SK-N-SH (cell line): ENCODE measurements around the gene TANK. TPM values are rescaled to one million over a fixed set of nuclear protein-coding genes. Genes with fewer than 3 reads are reported as not detected.
"Not testable (repeated sequence)": the region's sequence is repeated elsewhere in the genome, so short reads cannot be mapped to it uniquely, and the experiment has no call there.

Source experiments
- CTCF ChIA-PET: fragments of 300-600, 350-600 bp; formaldehyde crosslinking; extraction: SDS; loops from one replicate; lab custom pipeline; 2021; lab: Yijun Ruan, JAX
- POLR2A ChIA-PET: fragments of 350-600 bp; sonication (Branson Sonifier 250); formaldehyde crosslinking; extraction: SDS; loops from one replicate; lab custom pipeline; 2020; ENCODE audit warnings: antibody characterized with exemption, inconsistent platforms; lab: Yijun Ruan, JAX
- DNase-seq: peaks from one replicate; pipeline ENCODE4 v3.0.0; 2012
- H2AFZ ChIP-seq: fragments of 200-600 bp; sonication (generic); 2 replicates; pipeline ENCODE4 v1.8.1; 2016; ENCODE audit warnings: antibody characterized with exemption, mild to moderate bottlenecking, low read depth
- H3F3A ChIP-seq: fragments of 200-600 bp; sonication (generic); replicated peaks from 2 replicates; pipeline ENCODE3; 2016; ENCODE audit warnings: antibody characterized with exemption, mild to moderate bottlenecking; ENCODE audit not compliant: insufficient read depth
- H3K27ac ChIP-seq, 2 experiments: fragments of 200-500 bp in 1 of 2; fragments of 200-600 bp in 1 of 2; sonication (Bioruptor generic) in 1 of 2; sonication (generic), shearing (Covaris generic) in 1 of 2; 2 replicates each; pipeline versions ENCODE4 v1.5.1 to v1.6.1; 2014 to 2016; ENCODE audit warnings: low read depth in 2 of 2, inconsistent platforms in 1 of 2, low read length in 1 of 2, mild to moderate bottlenecking in 1 of 2, mixed read lengths in 1 of 2
- H3K27me3 ChIP-seq: fragments of 200-600 bp; sonication (generic), shearing (Covaris generic); 2 replicates; pipeline ENCODE4 v1.6.1; 2016; ENCODE audit warnings: mixed run types; ENCODE audit not compliant: insufficient read depth
- H3K36me3 ChIP-seq, 2 experiments: fragments of 200-500 bp in 1 of 2; fragments of 200-600 bp in 1 of 2; sonication (Bioruptor generic) in 1 of 2; sonication (generic) in 1 of 2; replicated peaks in 1 of 2; 2 replicates each; pipeline versions ENCODE3 to v1.5.1; 2014 to 2016; ENCODE audit warnings: low read length in 1 of 2, mild to moderate bottlenecking in 1 of 2; ENCODE audit not compliant: insufficient read depth in 2 of 2, control insufficient read depth in 1 of 2
- H3K4me1 ChIP-seq, 2 experiments: fragments of 200-500 bp in 1 of 2; fragments of 200-600 bp in 1 of 2; sonication (Bioruptor generic) in 1 of 2; sonication (generic), shearing (Covaris generic) in 1 of 2; 2 replicates each; pipeline versions ENCODE4 v1.5.1 to v1.6.1; 2014 to 2016; ENCODE audit warnings: low read depth in 1 of 2, low read length in 1 of 2, mixed run types in 1 of 2; ENCODE audit not compliant: insufficient read depth in 2 of 2, control insufficient read depth in 1 of 2
- H3K4me2 ChIP-seq: fragments of 200-600 bp; sonication (generic), shearing (Covaris generic); 2 replicates; pipeline ENCODE4 v1.6.1; 2017; ENCODE audit warnings: mixed run types
- H3K4me3 ChIP-seq, 2 experiments: fragments of 200-500 bp in 1 of 2; fragments of 200-600 bp in 1 of 2; sonication (Bioruptor generic) in 1 of 2; sonication (generic), shearing (Covaris generic) in 1 of 2; 2 replicates each; pipeline versions ENCODE4 v1.5.1 to v1.8.1; 2014 to 2016; ENCODE audit warnings: low read depth in 2 of 2, inconsistent platforms in 1 of 2, low read length in 1 of 2, mild to moderate bottlenecking in 1 of 2, mixed read lengths in 1 of 2, moderate library complexity in 1 of 2
- H3K79me2 ChIP-seq: fragments of 200-600 bp; sonication (generic); 2 replicates; pipeline ENCODE4 v1.8.1; 2017; ENCODE audit warnings: mild to moderate bottlenecking; ENCODE audit not compliant: insufficient read depth
- H3K9ac ChIP-seq: fragments of 200-600 bp; sonication (generic); 2 replicates; pipeline ENCODE4 v1.6.1; 2017; ENCODE audit warnings: mixed run types
- H3K9me2 ChIP-seq: fragments of 200-600 bp; sonication (generic); 2 replicates; pipeline ENCODE4 v1.6.1; 2017; ENCODE audit warnings: mixed run types
- H3K9me3 ChIP-seq: fragments of 200-600 bp; sonication (generic); 2 replicates; pipeline ENCODE4 v1.6.1; 2017; ENCODE audit warnings: mixed run types, mild to moderate bottlenecking, moderate library complexity
- H4K20me1 ChIP-seq: fragments of 200-600 bp; sonication (generic); 2 replicates; pipeline ENCODE4 v1.6.1; 2017; ENCODE audit warnings: mild to moderate bottlenecking, mixed run types; ENCODE audit not compliant: insufficient read depth
- CHD2 ChIP-seq: fragments of 150-350 bp; IDR thresholded peaks from 2 replicates; pipeline ENCODE4 v1.6.1; 2018; ENCODE audit warnings: low read length; ENCODE audit not compliant: partially characterized antibody
- CTCF ChIP-seq: fragments of 200-600 bp; sonication (generic); IDR thresholded peaks from 2 replicates; pipeline ENCODE4 v1.6.1; 2017; ENCODE audit warnings: antibody characterized with exemption, mild to moderate bottlenecking, moderate library complexity
- ELF1 ChIP-seq: IDR thresholded peaks from 2 replicates; pipeline ENCODE4 v1.4.0; 2012
- EZH2phosphoT487 ChIP-seq: fragments of 200-600 bp; sonication (generic); IDR thresholded peaks from 2 replicates; pipeline ENCODE4 v1.6.1; 2017; ENCODE audit warnings: low read depth, mixed run types, mild to moderate bottlenecking, antibody characterized with exemption, moderate library complexity, borderline replicate concordance
- FOSL2 ChIP-seq: IDR thresholded peaks from 2 replicates; pipeline ENCODE4 v1.4.0; 2012; ENCODE audit warnings: low read depth, mild to moderate bottlenecking, moderate library complexity, borderline replicate concordance
- FOXJ3 ChIP-seq: sonication (generic); formaldehyde crosslinking; IDR thresholded peaks from 2 replicates; pipeline ENCODE4 v1.5.1; 2020; ENCODE audit warnings: mild to moderate bottlenecking, missing genetic modification reagents
- FOXM1 ChIP-seq: IDR thresholded peaks from 2 replicates; pipeline ENCODE4 v1.4.0; 2012; ENCODE audit warnings: low read depth, mild to moderate bottlenecking
- GATA2 ChIP-seq: sonication (generic); formaldehyde crosslinking; IDR thresholded peaks from 2 replicates; pipeline ENCODE4 v1.5.0; 2020; ENCODE audit warnings: mild to moderate bottlenecking, missing genetic modification reagents
- IRF3 ChIP-seq: fragments of 150-350 bp; IDR thresholded peaks from 2 replicates; pipeline ENCODE4 v1.6.1; 2016; ENCODE audit warnings: mild to moderate bottlenecking, low read depth, low read length
- MEF2A ChIP-seq: IDR thresholded peaks from 2 replicates; pipeline ENCODE4 v1.4.0; 2012; ENCODE audit warnings: low read depth, borderline replicate concordance
- MXI1 ChIP-seq: IDR thresholded peaks from 2 replicates; pipeline ENCODE4 v1.6.1; 2012; ENCODE audit warnings: mild to moderate bottlenecking, low read depth, low read length, improper control_type of control experiment
- NFIC ChIP-seq: IDR thresholded peaks from 2 replicates; pipeline ENCODE4 v1.4.0; 2012; ENCODE audit warnings: borderline replicate concordance
- PBX3 ChIP-seq: IDR thresholded peaks from 2 replicates; pipeline ENCODE4; 2012
- RCOR1 ChIP-seq: fragments of 150-350 bp; IDR thresholded peaks from 2 replicates; pipeline ENCODE4 v1.6.1; 2017; ENCODE audit warnings: antibody characterized with exemption, low read length
- RXRA ChIP-seq: IDR thresholded peaks from 2 replicates; pipeline ENCODE4 v1.4.0; 2012; ENCODE audit warnings: low read depth, mild to moderate bottlenecking, borderline replicate concordance
- TAF1 ChIP-seq: IDR thresholded peaks from 2 replicates; pipeline ENCODE4 v1.6.1; 2012; ENCODE audit warnings: low read depth, mild to moderate bottlenecking, low read length, moderate library complexity, borderline replicate concordance
- YY1 ChIP-seq: IDR thresholded peaks from 2 replicates; pipeline ENCODE4 v1.4.0; 2012; ENCODE audit warnings: low read depth, mild to moderate bottlenecking
- WGBS: methylation state at CpG from one replicate; pipeline ENCODE4 v1.1.6; 2017; ENCODE audit warnings: low lambda C conversion rate; 5-methylcytosine and 5-hydroxymethylcytosine counted together
- polyA plus RNA-seq, 3 experiments: library from polyadenylated mRNA; depleted of rRNA; stranded (reverse); fragments of >200 nt; gene quantifications; 2 replicates each; pipeline ENCODE4 v1.2.3, GENCODE V29; 2012
- TF ChIP-seq, protein P1 (sequence below): IDR thresholded peaks from 2 replicates; pipeline ENCODE4 v1.4.0; 2012; ENCODE audit warnings: low read depth

TANK gene
- polyA plus RNA-seq, 1 of the 3 experiments (the other 2 are of a cell fraction) = 25.7 TPM

DNA sequence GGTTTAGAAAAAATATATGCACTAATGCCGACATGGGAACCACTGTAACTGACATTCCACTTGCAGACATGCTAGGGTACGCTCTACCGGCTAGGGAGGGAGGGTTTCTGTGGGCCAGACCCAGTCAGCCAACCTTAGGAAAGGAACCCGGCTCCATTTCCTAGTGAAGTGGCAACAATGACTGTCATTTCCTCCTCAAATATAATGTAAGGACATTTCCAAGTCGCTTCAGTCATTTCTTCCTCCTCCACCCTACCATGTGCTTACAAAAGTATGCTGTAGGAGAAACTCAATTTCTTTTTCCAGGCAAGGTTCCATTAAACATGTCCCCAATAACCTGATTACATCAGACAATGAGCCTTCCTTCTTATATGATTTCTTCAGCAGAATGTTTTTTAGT lies 83.7 kb downstream of the TANK start:
- Histone ChIP-seq H3F3A (peaks cover 5% of the 10 kb centered on the region), H3K4me2 (no peak overlapping the region), H3K4me3 (no peak overlapping the region), H3K9me3 (no peaks in the 10 kb centered on the region), H3K9me2 (no peaks in the 10 kb centered on the region), H3K36me3 (no peaks in the 10 kb centered on the region), H3K79me2 (no peaks in the 10 kb centered on the region), H2AFZ (no peak overlapping the region), H3K9ac (no peak overlapping the region), H3K27me3 (0 out of 2 replicates have a peak, but pooled peaks cover 4% of the 10 kb centered on the region), H4K20me1 (no peaks in the 10 kb centered on the region), H3K4me1 (no peaks in the 10 kb centered on the region; a peak in 1 of 4 replicates), H3K27ac (no peak overlapping the region)
- 97% methylated on average over 5 of the region's 5 CpGs for WGBS
- TF ChIP-seq YY1 (no peak), ELF1 (no peak), FOSL2 (no peak), EZH2phosphoT487 (no peak), MXI1 (no peak)
- CTCF ChIA-PET = no interaction called here
- no peak for DNase-seq
- POLR2A ChIA-PET = no interaction called here

DNA sequence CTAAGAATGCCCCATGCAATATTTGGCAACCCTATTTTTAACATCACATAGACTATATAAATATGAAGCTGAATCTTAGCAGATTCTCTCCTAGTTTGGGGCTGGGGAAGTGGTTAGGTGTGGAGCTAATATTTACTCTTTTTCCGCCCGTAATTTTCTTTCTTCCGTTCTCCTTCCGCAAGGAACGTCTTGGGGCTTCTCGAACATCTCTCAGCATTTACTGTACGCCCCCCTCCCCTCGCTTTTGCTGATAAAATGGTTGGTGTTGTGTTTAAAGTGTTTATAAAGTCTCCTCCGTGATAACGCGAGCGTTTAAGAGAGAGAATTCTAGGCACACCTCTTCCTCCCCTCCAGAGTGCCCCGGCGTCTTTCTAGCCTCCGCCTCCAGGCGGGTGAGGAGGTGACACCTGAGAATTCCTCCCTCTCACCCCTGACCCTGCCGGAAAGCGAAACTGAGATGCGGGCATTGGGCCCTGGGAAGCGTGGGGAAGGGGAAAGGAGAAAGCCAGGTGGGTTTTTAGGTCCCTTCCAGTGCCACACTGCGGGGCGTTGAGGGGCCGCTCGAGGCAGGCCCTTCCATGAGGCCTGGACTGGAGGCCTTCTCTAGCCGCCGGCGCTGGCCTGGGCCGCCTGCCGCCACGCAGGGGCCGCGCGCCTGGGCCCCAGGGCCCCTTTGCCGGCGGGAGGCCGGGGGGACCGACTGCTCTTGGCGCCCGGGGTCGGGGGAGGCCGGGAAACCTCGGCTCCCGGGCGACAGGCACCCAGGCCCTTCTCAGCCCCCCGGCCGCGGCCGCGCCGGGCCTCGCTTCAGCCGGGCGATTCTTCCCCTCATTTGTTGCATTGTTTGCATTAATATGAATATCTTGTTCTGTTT lies 84.4 kb downstream of the TANK start:
- H3K27me3 ChIP-seq, H3K9ac ChIP-seq, H3K9me3 ChIP-seq, H3F3A ChIP-seq, H4K20me1 ChIP-seq, DNase-seq, H3K4me2 ChIP-seq, H3K9me2 ChIP-seq, H3K4me1 ChIP-seq, H3K79me2 ChIP-seq, H3K4me3 ChIP-seq, H2AFZ ChIP-seq, H3K27ac ChIP-seq, POLR2A ChIA-PET, H3K36me3 ChIP-seq: not testable (repeated sequence)
- WGBS = 86% methylated on average over 29 of the region's 53 CpGs
- CTCF ChIA-PET = interaction anchor here (1.8 kb wide), 1 partner anchor 29 kb away, joined by 6 read pairs; no protein-coding TSS in a partner anchor

DNA sequence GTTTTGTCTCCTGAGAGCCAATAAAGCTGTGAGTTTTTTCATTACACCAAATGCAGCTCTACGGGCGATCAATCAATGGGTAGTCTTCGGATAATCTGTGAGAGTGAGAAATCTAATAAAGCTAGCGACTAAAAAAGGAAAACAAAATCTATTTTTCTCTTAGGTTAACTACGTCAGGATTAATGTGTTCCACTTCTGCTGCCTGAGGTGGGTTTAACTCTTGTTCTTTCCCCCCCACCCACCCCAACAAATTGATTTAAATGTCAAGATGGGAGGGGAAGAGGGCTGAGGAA lies 85.0 kb downstream of the TANK start:
- H3K9me2 ChIP-seq = no peaks in the 10 kb centered on the region
- H3K4me3 ChIP-seq = no peak overlapping the region
- WGBS = 94% methylated on average over 5 of the region's 5 CpGs
- ChIA-PET POLR2A (no interaction called here), CTCF (interaction anchor here (1.8 kb wide), 1 partner anchor 29 kb away, joined by 6 read pairs; no protein-coding TSS in a partner anchor)
- no peak overlapping the region for H3K27ac ChIP-seq
- no peaks in the 10 kb centered on the region for H3K9me3 ChIP-seq
- H3K4me2 ChIP-seq = no peak overlapping the region
- no peaks in the 10 kb centered on the region; a peak in 1 of 4 replicates for H3K4me1 ChIP-seq
- no peak overlapping the region for H3K9ac ChIP-seq
- H3K36me3 ChIP-seq = no peaks in the 10 kb centered on the region
- no peak for DNase-seq
- no peaks in the 10 kb centered on the region for H3K79me2 ChIP-seq
- H4K20me1 ChIP-seq = no peaks in the 10 kb centered on the region
- H2AFZ ChIP-seq = no peak overlapping the region
- H3F3A ChIP-seq = peaks cover under 1% of the 10 kb centered on the region
- 0 out of 2 replicates have a peak, but pooled peaks cover 4% of the 10 kb centered on the region for H3K27me3 ChIP-seq
- TF ChIP-seq TAF1 (no peak), CHD2 (no peak), IRF3 (no peak), ELF1 (no peak), CTCF (no peak), GATA2 (CRISPR knock-in tag) (no peak), FOXJ3 (CRISPR knock-in tag) (no peak), NFIC (no peak), RXRA (no peak), FOXM1 (no peak), RCOR1 (no peak), MEF2A (no peak), MXI1 (no peak), PBX3 (no peak)
- TF ChIP-seq, protein P1, sequence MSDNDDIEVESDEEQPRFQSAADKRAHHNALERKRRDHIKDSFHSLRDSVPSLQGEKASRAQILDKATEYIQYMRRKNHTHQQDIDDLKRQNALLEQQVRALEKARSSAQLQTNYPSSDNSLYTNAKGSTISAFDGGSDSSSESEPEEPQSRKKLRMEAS = no peak
